Loucy (cell line): ENCODE results near the gene TRIM33.

Experiments
- CTCF ChIP-seq: fragments of 200-600 bp; sonication (generic); conservative IDR thresholded peaks from 2 replicates; pipeline ENCODE4 v1.5.1; 2014; ENCODE audit warnings: mild to moderate bottlenecking, antibody characterized with exemption, low read length
- EZH2phosphoT487 ChIP-seq: fragments of 200-600 bp; IDR thresholded peaks from 2 replicates; pipeline ENCODE4 v1.6.1; 2018; ENCODE audit warnings: antibody characterized with exemption, mild to moderate bottlenecking, moderate library complexity, borderline replicate concordance

GRCh38 chr1:114431026-114431425, 80.0 kb downstream of the TRIM33 start:
- TF ChIP-seq CTCF (no peak), EZH2phosphoT487 (no peak)
